HTERT RPE-1 (cell line): ENCODE results near the gene AURKB.
"Not testable (repeated sequence)": the region's sequence is repeated elsewhere in the genome, so short reads cannot be mapped to it uniquely, and the experiment has no call there.

Experiments used
- in situ Hi-C: fragments of 300-500 bp; cut with MboI; formaldehyde crosslinking; loops from 4 replicates; pipeline ENCODE4 v1.14.3; 2020; ENCODE audit warnings: low sequenced_read_pairs

Gene AURKB

DNA sequence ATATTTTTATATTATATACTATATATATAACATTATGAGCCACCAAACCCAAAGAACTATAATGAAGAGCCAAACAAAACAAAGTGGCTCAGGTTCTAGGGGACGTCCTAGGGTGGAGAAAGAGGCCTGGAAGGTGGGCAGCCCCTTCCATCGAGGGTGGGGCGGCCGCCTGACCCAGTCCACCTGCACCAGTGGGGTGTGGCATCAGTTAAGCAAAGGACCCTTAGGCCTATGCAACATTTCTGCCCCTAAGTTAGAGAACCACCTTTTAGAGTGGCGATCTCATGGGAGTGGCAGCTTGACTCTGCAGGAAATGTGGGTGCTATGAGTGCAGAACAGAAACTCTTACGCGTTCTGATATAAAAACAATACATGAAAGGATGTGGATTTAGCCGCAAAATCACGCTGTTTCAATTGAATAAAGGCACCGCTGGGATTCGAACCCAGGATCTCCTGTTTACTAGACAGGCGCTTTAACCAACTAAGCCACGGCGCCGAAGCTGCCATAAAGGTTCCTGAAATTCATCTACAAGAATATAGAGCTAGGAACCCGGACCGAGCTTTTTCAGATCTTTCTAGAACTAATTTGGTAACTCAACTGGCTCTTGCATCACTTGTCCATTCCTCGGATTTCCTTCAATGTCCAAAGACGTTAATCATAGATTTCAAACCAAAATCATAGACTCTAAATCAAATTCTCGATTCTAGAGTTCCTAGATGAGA lies 15.6 kb upstream of the AURKB start:
- in situ Hi-C loops = no loop called here

DNA sequence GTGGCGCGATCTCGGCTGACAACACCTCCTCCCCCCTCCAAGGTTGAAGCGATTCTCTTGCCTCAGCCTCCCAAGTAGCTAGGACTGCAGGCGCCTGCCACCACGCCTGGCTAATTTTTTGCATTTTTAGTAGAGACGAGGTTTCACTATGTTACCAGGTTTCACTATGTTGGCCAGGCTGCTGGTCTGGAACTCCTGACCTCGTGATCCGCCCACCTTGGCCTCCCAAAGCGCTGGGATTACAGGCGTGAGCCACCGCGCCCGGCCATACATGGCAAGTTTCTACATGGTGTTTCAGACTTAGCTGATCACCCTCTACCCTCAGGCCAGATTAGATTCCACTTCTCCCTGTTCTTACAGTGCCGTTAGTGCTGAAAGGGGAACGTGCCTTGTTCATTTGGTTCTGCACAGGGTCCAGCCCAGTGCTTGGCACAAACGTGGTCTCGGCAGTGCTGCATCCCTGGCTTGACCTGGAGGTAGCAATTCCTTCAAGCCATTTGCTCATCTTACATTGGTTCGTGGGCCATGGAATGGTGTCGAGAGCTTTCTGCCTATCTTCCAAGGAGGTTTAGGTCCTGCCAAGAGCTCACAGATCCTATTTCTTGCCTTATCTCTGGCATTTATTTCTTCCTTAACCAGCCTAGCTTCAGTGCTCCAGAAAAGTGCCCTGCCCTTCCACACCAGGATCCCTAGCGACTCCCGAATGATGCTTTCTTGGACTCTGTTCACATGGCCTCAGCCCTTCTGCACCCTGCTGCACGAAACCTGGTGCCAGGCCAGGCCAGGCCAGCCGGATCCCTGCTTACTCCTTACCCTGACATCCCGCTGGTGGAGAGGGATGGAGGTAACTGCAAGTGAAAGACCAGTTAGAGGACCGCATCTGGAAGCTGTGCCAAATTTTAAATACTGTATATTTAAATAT lies 14.8 kb upstream of the AURKB start:
- in situ Hi-C loops = no loop called here

DNA sequence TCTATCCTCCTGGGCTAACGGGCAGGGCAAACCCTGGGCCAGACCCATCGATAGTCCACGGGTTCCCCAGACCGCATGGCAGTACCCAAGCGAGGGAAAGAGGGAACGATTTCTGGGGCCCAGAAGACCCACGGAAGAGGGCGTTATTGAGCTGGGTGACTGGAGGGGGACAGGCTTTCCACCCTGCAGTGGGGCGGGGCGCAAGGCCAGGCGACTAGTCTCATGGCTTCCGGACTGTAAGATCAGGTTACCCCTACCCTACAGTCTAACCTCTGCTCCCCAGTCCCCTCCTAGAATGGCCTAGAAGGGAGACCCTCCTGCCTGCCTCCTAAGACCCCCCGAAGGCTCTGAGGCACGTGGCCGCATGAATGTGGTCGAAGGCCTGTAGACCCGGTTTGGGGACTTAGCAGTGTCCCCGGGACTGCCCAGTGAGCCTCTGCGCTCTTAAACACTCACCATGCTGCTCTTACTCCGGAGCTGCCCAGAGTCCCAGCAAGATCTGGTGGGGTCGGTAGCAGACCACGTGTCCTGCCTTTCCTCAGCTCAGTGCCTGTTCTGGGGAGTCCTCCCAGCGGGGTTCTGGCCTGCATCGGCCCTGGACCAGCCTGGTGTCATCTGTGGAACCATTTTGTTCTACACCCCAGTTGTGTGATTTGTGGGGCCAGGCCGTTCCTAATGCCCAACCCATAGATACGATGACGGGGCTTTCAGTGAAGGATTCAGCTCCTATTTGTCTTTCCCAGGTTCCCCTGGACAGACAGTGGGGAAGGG lies 13.2 kb upstream of the AURKB start:
- in situ Hi-C loops = no loop called here

DNA sequence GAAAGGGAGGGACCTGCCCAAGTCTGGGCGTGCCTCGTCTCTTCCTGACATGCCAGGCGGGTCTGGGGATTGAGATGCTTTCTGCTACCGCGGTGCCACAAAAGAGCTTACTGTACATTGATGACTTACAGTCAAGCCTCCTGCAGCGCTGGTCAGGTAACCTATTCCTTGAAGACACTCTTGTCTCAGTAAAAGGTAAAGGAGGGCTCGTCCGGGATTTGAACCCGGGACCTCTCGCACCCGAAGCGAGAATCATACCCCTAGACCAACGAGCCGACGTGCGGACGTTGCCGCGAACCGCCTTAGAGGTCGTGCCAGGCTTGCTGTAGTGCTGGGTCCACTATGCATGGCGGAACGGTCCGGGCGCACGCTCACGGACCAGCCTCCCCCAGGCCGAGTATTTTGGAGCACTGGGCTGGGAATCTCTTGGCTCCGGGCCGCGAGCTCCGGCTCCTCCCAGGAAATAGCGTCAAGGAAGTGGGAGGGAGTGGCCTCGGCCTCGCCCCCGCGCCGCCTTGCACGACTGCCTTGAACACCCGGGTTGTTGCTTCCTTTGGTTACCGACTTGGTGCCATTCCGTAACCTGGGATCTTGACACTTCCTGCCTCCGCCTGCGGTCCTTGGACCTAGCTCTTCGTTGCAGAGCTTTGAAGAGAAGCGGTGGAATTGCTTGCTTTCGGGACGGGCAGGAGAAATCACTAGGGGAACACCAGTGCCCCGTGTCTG lies 12.4 kb upstream of the AURKB start:
- in situ Hi-C loops = no loop called here

DNA sequence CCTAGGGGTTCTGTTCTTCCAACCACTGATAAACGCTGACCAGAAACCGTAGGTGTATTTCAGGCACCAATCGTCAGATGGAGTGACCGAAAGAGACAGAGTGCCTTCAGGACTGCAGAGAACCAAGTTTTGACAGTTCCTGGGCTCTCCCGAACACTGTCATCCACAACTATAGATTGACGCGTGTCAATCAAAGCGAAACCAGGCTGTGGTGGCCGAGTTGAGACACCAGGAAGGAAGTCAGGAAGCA lies 11.9 kb upstream of the AURKB start:
- in situ Hi-C loops = no loop called here

DNA sequence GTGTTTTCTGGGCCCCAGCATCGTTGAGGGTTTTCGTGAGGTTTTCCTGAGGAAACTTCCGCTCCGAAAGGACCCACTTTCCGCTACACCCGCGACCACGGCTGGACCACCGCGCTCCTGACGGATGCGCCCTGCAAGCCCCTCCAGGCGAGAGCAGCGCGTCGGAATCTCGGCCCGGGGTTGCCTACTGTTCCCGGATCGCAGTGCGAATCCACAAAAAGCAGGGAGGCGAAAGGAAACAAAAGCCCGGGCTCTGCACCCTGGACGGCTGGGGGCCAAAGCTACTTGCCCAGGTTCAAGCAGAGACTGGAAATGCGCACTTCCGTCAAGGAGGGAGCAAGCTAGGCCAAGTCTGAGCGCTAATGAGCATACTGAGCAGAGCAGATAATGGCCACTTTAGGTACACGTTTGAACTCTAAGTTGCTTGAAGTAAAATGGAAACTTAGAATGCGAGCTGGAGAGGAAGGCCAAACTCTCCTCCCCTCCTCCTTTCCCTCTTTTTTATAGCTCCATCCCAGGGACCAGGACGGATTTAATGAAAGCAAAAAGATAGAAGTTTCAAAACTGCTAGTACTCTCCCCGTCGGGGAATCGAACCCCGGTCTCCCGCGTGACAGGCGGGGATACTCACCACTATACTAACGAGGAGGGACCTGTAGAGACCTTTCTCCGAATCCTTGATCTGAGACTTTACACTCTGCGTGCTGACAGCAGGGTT lies 11.4 kb upstream of the AURKB start:
- in situ Hi-C loops = no loop called here

DNA sequence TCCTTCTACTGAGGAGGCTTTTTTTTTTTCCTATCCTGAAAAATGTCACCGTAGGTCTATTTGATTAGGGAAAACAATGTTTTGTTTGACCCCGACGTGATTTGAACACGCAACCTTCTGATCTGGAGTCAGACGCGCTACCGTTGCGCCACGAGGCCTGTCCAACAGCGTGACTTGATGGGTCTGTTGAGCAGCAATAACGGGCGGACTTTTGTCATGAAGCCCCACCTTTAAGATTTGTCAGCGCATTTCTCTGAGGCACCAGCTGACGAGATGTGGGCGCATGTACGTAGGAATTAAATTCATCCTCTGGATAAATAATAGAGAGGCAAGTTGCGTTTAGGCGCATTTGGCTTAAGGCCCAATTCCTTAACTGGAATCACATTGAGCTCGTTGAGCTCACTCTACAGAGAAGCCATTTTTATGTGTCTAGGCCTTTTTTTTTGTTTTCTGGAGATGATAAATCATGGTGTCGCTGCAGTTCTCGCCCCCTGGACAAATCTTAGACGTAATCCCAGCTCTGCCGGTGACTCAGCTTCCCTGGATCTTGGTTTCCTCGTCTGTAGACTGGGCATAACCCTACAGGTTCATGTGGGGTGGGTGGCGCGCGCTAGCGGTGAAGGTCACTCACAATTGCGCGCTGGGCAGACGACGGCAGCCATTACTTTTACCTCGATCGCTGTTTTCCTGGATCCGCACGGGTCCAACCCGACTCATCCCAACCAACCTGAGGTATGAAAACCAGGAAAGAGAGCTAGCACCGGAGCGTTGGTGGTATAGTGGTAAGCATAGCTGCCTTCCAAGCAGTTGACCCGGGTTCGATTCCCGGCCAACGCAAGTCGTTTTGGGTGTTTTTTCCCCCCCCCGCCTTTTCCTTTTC lies 10.6 kb upstream of the AURKB start:
- in situ Hi-C loops = no loop called here

DNA sequence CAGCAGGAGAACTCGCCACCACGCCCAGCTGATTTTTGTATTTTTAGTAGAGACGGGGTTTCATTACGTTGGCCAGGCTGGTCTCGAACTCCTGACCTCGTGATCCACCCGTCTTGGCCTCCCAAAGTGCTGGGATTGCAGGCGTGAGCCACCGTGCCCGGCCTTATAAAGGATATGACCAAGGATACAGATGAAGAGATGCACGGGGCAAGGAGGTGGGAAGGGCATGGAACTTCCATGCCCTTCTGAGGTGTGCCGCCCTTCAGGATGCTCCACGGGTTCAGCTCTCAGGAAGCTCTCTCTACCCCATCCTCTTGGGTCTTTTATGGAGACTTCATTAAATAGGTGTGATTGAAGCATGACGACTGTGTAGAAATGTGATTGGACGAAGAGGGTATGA lies 3.6 kb upstream of the AURKB start:
- in situ Hi-C loops = not testable (repeated sequence)

DNA sequence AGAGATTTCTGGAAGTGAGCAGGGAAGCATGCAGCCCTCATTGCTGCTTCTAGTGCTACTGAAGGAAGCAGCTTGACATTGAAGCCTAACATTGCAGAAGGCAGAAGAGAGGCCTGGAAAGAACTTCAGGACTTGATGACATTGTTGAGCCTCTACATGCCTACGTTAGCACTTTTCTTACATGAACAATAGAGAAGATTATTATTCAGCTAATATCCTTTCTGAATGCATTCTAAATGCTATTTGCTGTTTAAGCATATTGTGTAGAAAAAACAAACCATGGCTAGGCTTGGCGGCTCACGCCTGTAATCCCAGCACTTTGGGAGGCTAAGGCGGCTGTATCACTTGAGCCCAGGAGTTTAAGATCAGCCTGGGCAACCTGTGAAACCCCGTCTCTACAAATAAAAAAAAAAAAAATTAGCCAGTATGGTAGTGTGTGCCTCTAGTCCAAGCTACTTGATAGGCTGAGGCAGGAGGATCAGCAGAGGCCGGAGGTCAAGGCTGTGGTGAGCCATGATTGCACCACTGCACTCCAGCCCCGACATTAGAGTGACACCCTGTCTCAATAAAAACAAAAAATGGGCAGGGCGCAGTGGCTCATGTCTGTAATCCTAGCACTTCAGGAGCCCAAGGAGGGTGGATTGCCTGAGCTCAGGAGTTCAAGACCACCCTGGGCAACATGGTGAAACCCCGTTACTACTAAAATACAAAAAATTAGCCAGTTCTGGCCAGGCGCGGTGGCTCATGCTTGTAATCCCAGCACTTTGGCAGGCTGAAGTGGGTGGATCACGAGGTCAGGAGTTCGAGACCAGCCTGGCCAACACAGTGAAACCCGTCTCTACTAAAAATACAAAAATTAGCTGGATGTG lies 2.2 kb upstream of the AURKB start:
- in situ Hi-C loops = no loop called here

DNA sequence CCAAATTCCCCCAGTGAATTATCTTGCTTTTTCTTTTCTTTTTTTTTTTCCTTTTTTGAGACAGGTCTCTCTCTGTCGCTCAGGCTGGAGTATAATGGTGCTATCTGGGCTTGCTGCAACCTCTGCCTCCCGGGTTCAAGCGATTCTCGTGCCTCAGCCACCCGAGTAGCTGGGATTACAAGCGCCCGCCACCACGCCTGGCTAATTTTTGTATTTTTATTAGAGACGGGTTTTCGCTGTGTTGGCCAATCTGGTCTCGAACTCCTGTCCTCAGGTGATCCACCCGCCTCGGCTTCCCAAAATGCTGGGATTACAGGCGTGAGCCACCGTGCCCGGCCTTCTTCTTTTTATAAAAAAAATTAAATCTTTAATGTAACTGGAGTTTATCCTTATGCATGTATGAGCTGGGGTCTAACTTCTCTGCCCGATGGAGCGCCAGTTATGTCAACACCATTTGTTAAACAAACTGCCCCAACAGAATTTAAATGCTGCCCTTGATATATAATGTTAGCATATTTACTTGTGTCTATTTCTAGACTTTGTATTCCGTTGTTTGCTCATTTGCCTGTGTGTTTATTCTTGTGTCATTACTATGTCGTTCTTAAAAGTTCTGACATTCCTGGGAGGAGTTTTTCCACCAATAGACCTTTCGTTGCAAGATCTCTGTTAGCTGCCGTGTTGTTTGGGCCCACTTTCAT lies 535 bp upstream of the AURKB start:
- in situ Hi-C loops = no loop called here

DNA sequence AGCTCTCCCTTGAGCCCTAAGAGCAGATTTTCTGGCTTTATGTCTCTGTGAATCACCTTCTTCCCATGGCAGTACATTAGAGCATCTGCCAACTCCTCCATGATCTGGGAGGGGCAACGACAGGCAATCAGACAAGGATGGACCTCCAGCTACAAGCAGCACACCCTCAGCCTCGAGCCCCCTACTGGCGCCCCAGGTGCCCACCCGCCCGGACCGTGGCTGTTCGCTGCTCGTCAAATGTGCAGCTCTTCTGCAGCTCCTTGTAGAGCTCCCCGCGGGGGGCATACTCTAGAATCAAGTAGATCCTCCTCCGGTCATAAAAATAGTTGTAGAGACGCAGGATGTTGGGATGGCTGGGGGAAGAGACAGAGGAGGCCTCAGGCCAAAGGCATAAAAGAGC lies 3.8 kb downstream of the AURKB start:
- in situ Hi-C loops = no loop called here

DNA sequence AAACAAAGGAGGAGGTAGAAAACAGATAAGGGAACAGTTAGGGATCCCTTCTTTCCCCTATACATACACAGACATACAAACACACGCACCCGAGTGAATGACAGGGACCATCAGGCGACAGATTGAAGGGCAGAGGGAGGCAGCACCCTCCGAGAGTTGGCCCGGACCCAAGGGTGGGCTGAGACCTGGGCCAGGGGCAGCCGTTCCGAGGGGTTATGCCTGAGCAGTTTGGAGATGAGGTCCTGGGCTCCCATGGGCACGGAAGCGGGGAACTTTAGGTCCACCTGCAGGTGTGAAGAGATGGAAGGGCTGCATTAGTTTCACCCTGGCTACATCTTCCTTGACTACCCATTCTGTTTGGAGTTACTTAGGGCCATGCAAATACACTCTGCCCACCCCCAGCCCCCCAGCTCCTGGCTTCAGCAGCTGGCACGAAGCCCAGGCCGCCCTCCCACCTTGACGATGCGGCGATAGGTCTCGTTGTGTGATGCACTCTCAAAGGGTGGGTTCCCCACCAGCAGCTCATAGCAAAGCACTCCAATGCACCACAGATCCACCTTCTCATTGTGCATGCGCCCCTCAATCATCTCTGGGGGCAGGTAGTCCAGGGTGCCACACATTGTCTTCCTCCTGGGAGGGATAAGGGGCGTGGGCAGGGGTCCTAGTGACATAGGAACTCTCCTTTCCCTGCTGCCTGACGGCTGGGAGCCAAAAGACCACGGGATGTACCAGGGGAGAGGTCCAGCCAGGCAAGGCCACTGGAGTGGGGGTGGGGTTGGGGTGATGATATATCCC lies 5.4 kb downstream of the AURKB start:
- in situ Hi-C loops = no loop called here

DNA sequence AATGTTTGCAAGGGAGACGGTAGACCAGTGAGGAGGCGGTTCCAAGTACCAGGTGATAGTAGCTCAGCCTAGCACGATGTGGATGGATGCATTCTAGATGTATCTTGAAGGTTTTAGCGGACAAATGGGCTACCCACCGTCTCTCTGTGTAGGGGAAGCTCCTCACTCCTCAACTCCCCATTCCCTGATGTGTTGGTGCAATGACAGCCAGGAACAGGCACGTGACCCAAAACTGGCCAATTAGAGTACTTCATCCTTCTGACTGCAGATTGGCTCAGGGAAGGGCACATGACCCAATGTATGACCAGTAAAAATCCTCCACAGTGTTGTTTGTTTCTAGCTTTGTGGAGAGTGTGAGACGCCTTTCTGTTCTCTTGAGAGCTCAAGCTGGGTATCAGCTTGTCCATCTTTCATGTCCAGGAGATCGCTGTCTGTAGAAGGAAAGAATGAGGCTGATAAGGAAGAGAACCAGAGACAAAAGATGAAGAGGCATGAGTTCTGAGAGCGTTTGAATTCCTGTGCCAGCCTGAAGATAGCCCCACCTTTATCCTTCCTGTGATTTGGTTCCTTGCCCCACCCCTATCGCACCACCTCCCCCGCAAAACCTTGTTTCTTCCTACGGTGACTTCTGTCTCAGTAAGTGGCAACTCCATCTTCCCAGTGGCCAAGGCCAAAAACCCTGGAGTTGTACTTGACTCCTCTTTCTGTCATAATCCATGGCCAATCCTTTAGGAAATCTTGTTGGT lies 18.1 kb downstream of the AURKB start:
- in situ Hi-C loops = no loop called here

DNA sequence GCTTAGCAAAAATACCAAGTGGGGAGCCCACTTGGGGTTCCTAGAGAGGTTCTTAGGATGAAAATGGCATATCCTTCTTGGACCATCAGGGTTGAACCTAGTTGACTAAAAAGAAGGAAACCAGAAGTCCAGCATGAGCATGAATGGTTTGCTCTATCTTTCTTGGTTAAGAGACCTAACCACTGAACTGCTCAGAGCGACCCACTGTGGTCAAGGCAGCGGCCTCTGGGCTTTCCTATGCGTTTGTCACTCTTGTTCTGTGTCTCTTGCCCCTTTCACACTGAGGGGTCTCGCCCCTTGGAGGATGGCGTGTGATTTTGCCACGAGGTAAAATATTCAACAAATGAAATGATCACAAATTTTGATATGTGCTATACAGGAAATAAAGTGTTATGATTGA lies 19.9 kb downstream of the AURKB start:
- in situ Hi-C loops = no loop called here

DNA sequence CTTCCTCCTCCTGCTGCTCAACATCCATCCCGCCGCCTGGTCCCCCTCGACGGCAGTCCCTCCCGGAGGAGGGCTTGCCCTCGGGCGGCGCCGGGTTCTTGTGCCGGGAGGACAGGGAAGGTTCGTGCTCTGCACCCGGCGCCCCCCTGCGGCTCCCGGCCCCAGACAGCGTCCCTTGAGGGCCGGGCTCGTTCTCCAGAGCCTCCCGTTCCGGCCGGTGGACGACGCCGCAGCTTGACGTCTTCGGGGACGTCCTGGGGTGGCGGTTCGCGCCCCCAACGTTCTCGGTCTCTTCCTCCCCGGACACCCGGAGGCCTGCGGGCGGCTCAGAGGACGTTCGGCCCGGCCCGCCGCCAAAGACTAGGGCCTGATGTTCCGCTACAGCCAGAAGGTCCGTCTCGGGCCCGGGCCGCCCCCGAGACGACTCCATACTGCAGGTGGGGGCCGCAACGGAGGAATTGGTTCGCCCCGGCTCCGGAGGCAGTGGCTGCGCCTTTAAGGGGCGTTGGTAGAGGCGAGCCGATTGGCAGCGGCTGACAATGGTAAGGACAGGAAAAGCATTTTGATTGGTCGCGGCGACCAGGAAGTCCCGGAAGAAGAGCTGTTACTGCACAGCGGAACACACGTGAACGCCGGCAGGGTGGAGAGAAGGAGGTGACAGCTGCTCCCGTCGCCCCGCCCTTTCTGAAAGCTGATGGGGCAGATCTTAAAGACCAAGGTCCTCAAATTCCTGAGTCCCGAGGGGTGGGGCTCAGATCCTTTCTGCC lies 20.5 kb downstream of the AURKB start, which contains the start of gene BORCS6:
BORCS6 (minus strand) TSS at position 470 of the 767 bp plus-strand sequence; CDS start at position 430, 40 bp downstream.
- in situ Hi-C loops = no loop called here
